Kidney (tissue), 14 donors: ENCODE data around the gene MYO9A. TPM values are rescaled to one million over a fixed set of nuclear protein-coding genes. Genes with fewer than 3 reads are reported as not detected.

ENCODE experiments used
- DNase-seq, 5 donors: peaks; one replicate each; pipeline ENCODE4 v3.0.0-alpha.2; 2013 to 2020
- FAIRE-seq: peaks from 2 replicates; lab custom pipeline; 2012; peaks lifted over from hg19 to GRCh38; lab: Jason Lieb, UNC
- H3K27ac ChIP-seq, 2 donors: one replicate each; pipeline ENCODE4 v1.7.0; 2013; ENCODE audit warnings: low read depth in 2 of 2, low read length in 2 of 2, inconsistent platforms in 1 of 2
- H3K27me3 ChIP-seq: one replicate; pipeline ENCODE4 v1.7.1; 2013; ENCODE audit warnings: low read length, inconsistent platforms; ENCODE audit not compliant: control insufficient read depth, insufficient read depth
- H3K36me3 ChIP-seq, 3 donors: one replicate each; pipeline versions ENCODE4 v1.7.0 to v1.7.1; 2013; ENCODE audit warnings: low read length in 3 of 3, control low read depth in 1 of 3, inconsistent platforms in 1 of 3; ENCODE audit not compliant: insufficient read depth in 3 of 3, control insufficient read depth in 2 of 3
- H3K4me1 ChIP-seq, 3 donors: one replicate each; pipeline versions ENCODE4 v1.7.0 to v1.7.1; 2013; ENCODE audit warnings: low read length in 3 of 3, inconsistent platforms in 1 of 3, low read depth in 1 of 3; ENCODE audit not compliant: control insufficient read depth in 2 of 3, insufficient read depth in 2 of 3
- H3K4me3 ChIP-seq, 3 donors: one replicate each; pipeline versions ENCODE4 v1.7.0 to v1.8.1; 2013; ENCODE audit warnings: low read length in 3 of 3, control low read depth in 1 of 3, inconsistent platforms in 1 of 3
- H3K9ac ChIP-seq, 3 donors: one replicate each; pipeline versions ENCODE4 v1.7.0 to v1.7.1; 2013; ENCODE audit warnings: low read length in 3 of 3, control low read depth in 1 of 3, inconsistent platforms in 1 of 3
- H3K9me3 ChIP-seq, 3 donors: one replicate each; pipeline versions ENCODE4 v1.7.0 to v1.7.1; 2013; ENCODE audit warnings: low read length in 3 of 3, control low read depth in 1 of 3, inconsistent platforms in 1 of 3; ENCODE audit not compliant: control insufficient read depth in 2 of 3, insufficient read depth in 1 of 3
- CTCF ChIP-seq: IDR thresholded peaks from 3 replicates; pipeline ENCODE4 v1.5.1; 2012; ENCODE audit warnings: mild to moderate bottlenecking, moderate library complexity, borderline replicate concordance; ENCODE audit not compliant: insufficient read depth; ENCODE audit errors: extremely low read depth
- intact Hi-C: fragments of 100-400 bp; cut with DNase I; formaldehyde crosslinking; loops from one replicate; pipeline ENCODE4 v1.11.1; 2022
- polyA plus RNA-seq: library from polyadenylated mRNA; stranded (reverse); fragments of 350-450 nt; fragmentation: Illumina TruSeq; extraction: RNeasy Lipid Tissue Mini Kit (QIAGEN cat#74804); gene quantifications from one replicate; pipeline ENCODE4 v1.2.3, GENCODE V29; 2014; ENCODE audit warnings: low read depth, low replicate concordance; ENCODE audit not compliant: insufficient read depth
- total RNA-seq: library from RNA; stranded (reverse); fragmentation: NEBNext Ultra II Directional; extraction: Animal tissue kit (Norgen Biotek cat#: 25700); gene quantifications from one replicate; pipeline ENCODE4 v1.2.1, GENCODE V29; 2021
- donor health status: control.
- donor health status: control.
- donor health status: control.
- donor health status: control.
- donor health status: control.
- donor health status: DM: yes; HTN: yes; CAD: no.
- donor health status: Normal renal cell carcinoma (clear cell type).

The MYO9A gene
- total and polyA plus RNA-seq, 2 donors from 2014 or later = 5.5 to 132 TPM

GRCh38 chr15:72127724-72128322, 9.9 kb upstream of the MYO9A start:
- FAIRE-seq = no peak

GRCh38 chr15:72124218-72124617, 6.3 kb upstream of the MYO9A start:
- FAIRE-seq = peak; percentile 72
- Histone ChIP-seq H3K36me3 (no peaks in the 10 kb centered on the region), H3K9me3 (no peaks in the 10 kb centered on the region), H3K4me3 (no peak overlapping the region), H3K4me1 (peaks cover 0 to 9% (median 0%) of the 10 kb centered on the region in 3 donors), H3K9ac (no peak overlapping the region), H3K27ac (no peak overlapping the region), H3K27me3 (no peaks in the 10 kb centered on the region)
- TF ChIP-seq CTCF = no peak
- no peak for DNase-seq
- intact Hi-C loops = no loop called here

More at GRCh38 chr15:72127724-72128322, 9.9 kb upstream of the MYO9A start:
- Histone ChIP-seq H3K9me3 (no peaks in the 10 kb centered on the region), H3K36me3 (no peaks in the 10 kb centered on the region), H3K9ac (no peak overlapping the region), H3K27me3 (no peaks in the 10 kb centered on the region), H3K27ac (no peak overlapping the region), H3K4me3 (no peak overlapping the region), H3K4me1 (peaks cover 0 to 11% (median 0%) of the 10 kb centered on the region in 3 donors)
- TF ChIP-seq CTCF = no peak
- no peak for DNase-seq
- intact Hi-C loops = no loop called here

GRCh38 chr15:72117486-72118016, 399 bp downstream of the MYO9A start:
- peak in 1 of 5 donors; percentile 95 for DNase-seq
- Histone ChIP-seq H3K27me3 (no peaks in the 10 kb centered on the region), H3K4me1 (peaks cover 2 to 21% (median 8%) of the 10 kb centered on the region in 3 donors), H3K9me3 (no peaks in the 10 kb centered on the region), H3K27ac (peak overlapping the region; percentile 97 to 99), H3K9ac (peak overlapping the region; percentile 28 to 96 (median 91)), H3K4me3 (peak overlapping the region; percentile 93 to 100 (median 98)), H3K36me3 (no peaks in the 10 kb centered on the region)
- intact Hi-C loops = no loop called here
- no peak for FAIRE-seq
- no peak for TF ChIP-seq CTCF
